OCI-LY3 (cell line): ENCODE data around the gene MOGAT3.

Source experiments
- EZH2phosphoT487 ChIP-seq: fragments of 200-600 bp; shearing (Covaris generic); IDR thresholded peaks from 2 replicates; pipeline ENCODE4 v1.6.1; 2018; ENCODE audit warnings: antibody characterized with exemption, mixed run types, low read depth
- TF ChIP-seq, protein P1 (sequence below): fragments of 200-600, 300-600 bp; sonication (generic); IDR thresholded peaks from 2 replicates; pipeline ENCODE4 v1.5.1; 2014; ENCODE audit warnings: antibody characterized with exemption, low read length, low read depth

DNA sequence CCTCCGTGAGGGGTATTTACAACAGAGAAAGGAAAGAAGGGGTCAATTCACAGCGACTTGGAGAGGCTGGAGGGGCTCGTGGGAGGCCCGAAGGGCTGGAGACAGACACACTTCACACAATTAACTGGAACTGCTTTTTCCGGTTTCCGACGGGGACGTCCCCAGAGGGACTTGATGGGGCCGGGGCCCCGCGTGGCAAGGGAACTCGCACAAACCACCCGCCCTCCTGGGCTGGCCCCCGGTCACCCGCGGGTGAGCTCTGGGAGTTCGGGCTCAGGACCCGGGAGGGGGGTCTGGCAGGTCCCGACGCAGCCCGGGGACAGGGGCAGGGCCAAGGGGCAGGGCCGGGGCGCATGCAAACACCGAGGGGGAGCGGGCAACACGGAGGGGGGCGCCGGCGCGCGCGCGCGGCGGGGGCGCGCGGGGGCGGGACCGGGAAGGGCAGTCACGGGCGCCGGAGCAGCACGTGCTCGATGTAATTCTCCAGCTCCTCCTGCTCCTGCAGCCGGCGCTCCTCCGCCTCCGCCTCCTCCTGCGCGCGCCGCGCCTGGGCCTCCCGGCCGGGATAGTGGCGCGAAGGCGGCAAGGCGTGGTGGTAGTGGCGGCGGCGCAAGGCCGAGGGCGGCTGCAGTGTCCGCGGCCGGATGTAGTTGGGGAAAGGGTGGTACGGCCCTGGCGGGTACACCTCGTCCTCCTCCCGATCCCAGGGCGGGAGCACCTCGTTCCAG is 38.1 kb downstream of the MOGAT3 start:
- TF ChIP-seq, protein P1, sequence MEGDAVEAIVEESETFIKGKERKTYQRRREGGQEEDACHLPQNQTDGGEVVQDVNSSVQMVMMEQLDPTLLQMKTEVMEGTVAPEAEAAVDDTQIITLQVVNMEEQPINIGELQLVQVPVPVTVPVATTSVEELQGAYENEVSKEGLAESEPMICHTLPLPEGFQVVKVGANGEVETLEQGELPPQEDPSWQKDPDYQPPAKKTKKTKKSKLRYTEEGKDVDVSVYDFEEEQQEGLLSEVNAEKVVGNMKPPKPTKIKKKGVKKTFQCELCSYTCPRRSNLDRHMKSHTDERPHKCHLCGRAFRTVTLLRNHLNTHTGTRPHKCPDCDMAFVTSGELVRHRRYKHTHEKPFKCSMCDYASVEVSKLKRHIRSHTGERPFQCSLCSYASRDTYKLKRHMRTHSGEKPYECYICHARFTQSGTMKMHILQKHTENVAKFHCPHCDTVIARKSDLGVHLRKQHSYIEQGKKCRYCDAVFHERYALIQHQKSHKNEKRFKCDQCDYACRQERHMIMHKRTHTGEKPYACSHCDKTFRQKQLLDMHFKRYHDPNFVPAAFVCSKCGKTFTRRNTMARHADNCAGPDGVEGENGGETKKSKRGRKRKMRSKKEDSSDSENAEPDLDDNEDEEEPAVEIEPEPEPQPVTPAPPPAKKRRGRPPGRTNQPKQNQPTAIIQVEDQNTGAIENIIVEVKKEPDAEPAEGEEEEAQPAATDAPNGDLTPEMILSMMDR, result no peak
- TF ChIP-seq EZH2phosphoT487, result no peak
